ENCODE measurements around the gene MICB. TPM values are rescaled to one million over a fixed set of nuclear protein-coding genes. Genes with fewer than 3 reads are reported as not detected.

MICB gene
- polyA plus RNA-seq, 1 donor (not counting 4 experiments of a cell fraction or from before 2014, with no cell fraction given): 8.6 TPM

GRCh38 chr6:31543639-31544038, 45.7 kb downstream of the MICB start:
- Histone ChIP-seq H3K4me2 (ENCODE audit: control insufficient read depth, extremely low read depth, insufficient read depth, low read depth, low read length) (no peak overlapping the region), H3K27ac (ENCODE audit: control insufficient read depth, insufficient read depth, low read length) (no peak overlapping the region), H2AFZ (ENCODE audit: control insufficient read depth, low read length) (no peak overlapping the region), H3K4me3 (ENCODE audit: control insufficient read depth in 2 of 3, extremely low read depth in 1 of 3, insufficient read depth in 2 of 3, low read depth in 1 of 3, low read length in 3 of 3) (no peak overlapping the region), H3K9me3 (ENCODE audit: control insufficient read depth, low read depth, low read length) (no peaks in the 10 kb centered on the region), H3K36me3 (ENCODE audit: control insufficient read depth in 2 of 2, extremely low read depth in 1 of 2, insufficient read depth in 2 of 2, low read length in 2 of 2) (peaks cover 9 to 25% of the 10 kb centered on the region in 2 experiments), H3K4me1 (ENCODE audit: control insufficient read depth, extremely low read depth, insufficient read depth, low read length) (peaks cover 34% of the 10 kb centered on the region), H3K27me3 (ENCODE audit: control insufficient read depth, extremely low read depth, insufficient read depth, low read length) (no peaks in the 10 kb centered on the region), H3K9ac (ENCODE audit: control insufficient read depth, extremely low read depth, insufficient read depth, low read length) (no peak overlapping the region), H3K9me1 (ENCODE audit: control insufficient read depth, extremely low read depth, insufficient read depth, low read length) (no peaks in the 10 kb centered on the region), H3K79me2 (ENCODE audit: control insufficient read depth, insufficient read depth, low read length) (peaks cover 40% of the 10 kb centered on the region), H4K20me1 (ENCODE audit: control insufficient read depth, extremely low read depth, insufficient read depth, low read length) (peaks cover 24% of the 10 kb centered on the region)
- no peak for TF ChIP-seq EZH2 (IDR thresholded peaks at IDR 0.05; ENCODE audit: low read length)
- TF ChIP-seq, protein P1, sequence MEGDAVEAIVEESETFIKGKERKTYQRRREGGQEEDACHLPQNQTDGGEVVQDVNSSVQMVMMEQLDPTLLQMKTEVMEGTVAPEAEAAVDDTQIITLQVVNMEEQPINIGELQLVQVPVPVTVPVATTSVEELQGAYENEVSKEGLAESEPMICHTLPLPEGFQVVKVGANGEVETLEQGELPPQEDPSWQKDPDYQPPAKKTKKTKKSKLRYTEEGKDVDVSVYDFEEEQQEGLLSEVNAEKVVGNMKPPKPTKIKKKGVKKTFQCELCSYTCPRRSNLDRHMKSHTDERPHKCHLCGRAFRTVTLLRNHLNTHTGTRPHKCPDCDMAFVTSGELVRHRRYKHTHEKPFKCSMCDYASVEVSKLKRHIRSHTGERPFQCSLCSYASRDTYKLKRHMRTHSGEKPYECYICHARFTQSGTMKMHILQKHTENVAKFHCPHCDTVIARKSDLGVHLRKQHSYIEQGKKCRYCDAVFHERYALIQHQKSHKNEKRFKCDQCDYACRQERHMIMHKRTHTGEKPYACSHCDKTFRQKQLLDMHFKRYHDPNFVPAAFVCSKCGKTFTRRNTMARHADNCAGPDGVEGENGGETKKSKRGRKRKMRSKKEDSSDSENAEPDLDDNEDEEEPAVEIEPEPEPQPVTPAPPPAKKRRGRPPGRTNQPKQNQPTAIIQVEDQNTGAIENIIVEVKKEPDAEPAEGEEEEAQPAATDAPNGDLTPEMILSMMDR (optimal IDR thresholded peaks at IDR 0.05 in 1 of 3, IDR thresholded peaks at IDR 0.05 in 1 of 3, conservative IDR thresholded peaks at IDR 0.05 in 1 of 3; ENCODE audit: extremely low read depth in 1 of 3, insufficient read depth in 2 of 3, low read length in 3 of 3): no peak
- dilution Hi-C loops (cut with MboI; ENCODE audit: extremely low pct_ligation_motif_present, low sequenced_read_pairs): no loop called here
- FAIRE-seq (no peak), DNase-seq (ENCODE audit: low read depth, low spot score) (no peak)

GRCh38 chr6:31544676-31545075, 46.7 kb downstream of the MICB start:
- dilution Hi-C loops (cut with MboI; ENCODE audit: extremely low pct_ligation_motif_present, low sequenced_read_pairs): no loop called here
- Histone ChIP-seq H3K27me3 (ENCODE audit: control insufficient read depth, extremely low read depth, insufficient read depth, low read length) (no peaks in the 10 kb centered on the region), H3K4me2 (ENCODE audit: control insufficient read depth, extremely low read depth, insufficient read depth, low read depth, low read length) (no peak overlapping the region), H3K4me1 (ENCODE audit: control insufficient read depth, extremely low read depth, insufficient read depth, low read length) (peaks cover 24% of the 10 kb centered on the region), H4K20me1 (ENCODE audit: control insufficient read depth, extremely low read depth, insufficient read depth, low read length) (peaks cover 13% of the 10 kb centered on the region), H3K9me1 (ENCODE audit: control insufficient read depth, extremely low read depth, insufficient read depth, low read length) (no peaks in the 10 kb centered on the region), H2AFZ (ENCODE audit: control insufficient read depth, low read length) (no peak overlapping the region), H3K36me3 (ENCODE audit: control insufficient read depth in 2 of 2, extremely low read depth in 1 of 2, insufficient read depth in 2 of 2, low read length in 2 of 2) (peaks cover 7 to 23% of the 10 kb centered on the region in 2 experiments), H3K9me3 (ENCODE audit: control insufficient read depth, low read depth, low read length) (no peaks in the 10 kb centered on the region), H3K27ac (ENCODE audit: control insufficient read depth, insufficient read depth, low read length) (no peak overlapping the region), H3K9ac (ENCODE audit: control insufficient read depth, extremely low read depth, insufficient read depth, low read length) (no peak overlapping the region), H3K4me3 (ENCODE audit: control insufficient read depth in 2 of 3, extremely low read depth in 1 of 3, insufficient read depth in 2 of 3, low read depth in 1 of 3, low read length in 3 of 3) (no peak overlapping the region), H3K79me2 (ENCODE audit: control insufficient read depth, insufficient read depth, low read length) (peaks cover 34% of the 10 kb centered on the region)
- FAIRE-seq (no peak), DNase-seq (ENCODE audit: low read depth, low spot score) (no peak)
- TF ChIP-seq, protein P1 (optimal IDR thresholded peaks at IDR 0.05 in 1 of 3, IDR thresholded peaks at IDR 0.05 in 1 of 3, conservative IDR thresholded peaks at IDR 0.05 in 1 of 3; ENCODE audit: extremely low read depth in 1 of 3, insufficient read depth in 2 of 3, low read length in 3 of 3): no peak
- no peak for TF ChIP-seq EZH2 (IDR thresholded peaks at IDR 0.05; ENCODE audit: low read length)

Measured in keratinocyte (primary cell).